Left forelimb (tissue), 1 donor: ENCODE data around the gene TMEM200B.
"Not testable (repeated sequence)": the region's sequence is repeated elsewhere in the genome, so short reads cannot be mapped to it uniquely, and the experiment has no call there.

Experiments
- DNase-seq: peaks from one replicate; pipeline ENCODE4 v3.0.0-alpha.2; 2018; ENCODE audit warnings: low spot score

TMEM200B gene

DNA sequence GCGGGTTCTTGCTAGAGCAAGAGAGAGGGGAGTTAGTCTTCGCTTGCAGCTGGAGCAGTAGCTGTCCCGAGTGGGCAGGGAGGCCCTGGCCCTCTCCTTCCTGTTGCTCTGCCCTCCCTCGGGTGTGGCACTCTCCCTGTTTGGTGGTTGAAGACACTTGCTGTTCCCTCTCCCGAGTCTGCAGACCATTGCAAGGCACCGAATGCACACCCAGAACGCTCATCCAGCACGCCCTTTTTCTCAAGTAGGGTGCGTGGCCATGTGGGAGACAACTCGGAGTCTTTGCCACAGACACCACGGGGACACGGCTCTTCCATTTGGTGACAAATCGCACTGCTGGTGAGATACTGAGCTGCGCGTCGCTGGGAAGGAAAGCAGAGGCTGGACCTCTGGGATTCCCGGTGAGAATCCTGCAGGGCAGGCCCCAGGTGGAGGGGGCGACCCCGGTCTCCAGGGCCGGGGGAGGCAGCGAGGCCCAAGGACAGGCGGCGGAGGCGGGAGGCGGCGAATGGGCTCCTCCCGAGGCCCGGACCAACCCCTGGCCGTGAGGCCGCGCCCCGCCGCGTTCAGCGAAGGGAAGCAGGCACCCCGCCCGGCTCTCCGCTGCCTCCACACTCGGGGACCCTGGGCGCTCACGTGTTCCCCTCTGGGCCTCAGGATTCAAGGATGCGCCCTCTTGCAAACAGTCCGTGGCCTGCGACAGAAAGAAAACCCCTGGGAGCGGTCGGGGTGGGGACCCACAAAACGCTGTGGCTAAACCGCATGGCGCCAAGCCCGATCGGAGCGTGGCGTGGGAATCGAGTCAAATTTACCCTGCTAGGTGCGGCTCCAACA, 10.4 kb upstream of the TMEM200B start:
- DNase-seq = no peak

DNA sequence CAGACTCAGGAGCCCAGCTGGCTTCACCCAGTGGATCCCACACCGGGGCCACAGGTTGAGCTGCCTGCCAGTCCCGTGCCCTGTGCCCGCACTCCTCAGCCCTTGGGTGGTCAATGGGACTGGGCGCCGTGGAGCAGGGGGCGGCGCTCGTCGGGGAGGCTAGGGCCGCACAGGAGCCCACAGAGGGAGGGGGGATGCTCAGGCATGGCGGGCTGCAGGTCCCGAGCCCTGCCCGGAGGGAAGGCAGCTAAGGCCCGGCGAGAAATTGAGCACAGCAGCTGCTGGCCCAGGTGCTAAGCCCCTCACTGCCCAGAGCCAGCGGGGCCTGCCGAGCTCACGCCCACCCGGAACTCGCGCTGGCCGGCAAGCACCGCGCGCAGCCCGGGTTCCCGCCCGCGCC, 7.4 kb upstream of the TMEM200B start:
- DNase-seq = not testable (repeated sequence)

DNA sequence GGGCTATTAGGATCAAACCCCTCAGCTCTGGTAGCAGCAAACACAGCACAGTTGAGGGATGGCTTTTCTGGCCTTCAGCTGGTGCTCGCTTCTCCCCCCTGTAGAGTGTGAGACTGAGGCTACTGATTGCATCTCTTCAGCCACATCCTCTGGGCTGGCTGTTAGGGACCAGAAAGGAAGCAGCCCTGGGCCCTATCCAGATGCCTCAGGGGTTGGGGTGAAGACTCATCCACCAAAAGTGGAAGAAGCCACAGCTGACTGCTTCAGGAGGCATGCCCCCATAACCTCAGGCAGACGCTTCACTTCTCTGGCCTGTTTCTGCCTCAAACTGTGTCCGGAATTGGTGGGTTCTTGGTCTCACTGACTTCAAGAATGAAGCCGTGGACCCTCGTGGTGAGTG, 6.2 kb upstream of the TMEM200B start:
- DNase-seq = no peak

GRCh38 chr1:29128739-29129138, 5.0 kb upstream of the TMEM200B start:
- no peak for DNase-seq

- no peak for DNase-seq
These were observed 2.5 kb upstream of the TMEM200B start for GRCh38 chr1:29126198-29126597.

DNA sequence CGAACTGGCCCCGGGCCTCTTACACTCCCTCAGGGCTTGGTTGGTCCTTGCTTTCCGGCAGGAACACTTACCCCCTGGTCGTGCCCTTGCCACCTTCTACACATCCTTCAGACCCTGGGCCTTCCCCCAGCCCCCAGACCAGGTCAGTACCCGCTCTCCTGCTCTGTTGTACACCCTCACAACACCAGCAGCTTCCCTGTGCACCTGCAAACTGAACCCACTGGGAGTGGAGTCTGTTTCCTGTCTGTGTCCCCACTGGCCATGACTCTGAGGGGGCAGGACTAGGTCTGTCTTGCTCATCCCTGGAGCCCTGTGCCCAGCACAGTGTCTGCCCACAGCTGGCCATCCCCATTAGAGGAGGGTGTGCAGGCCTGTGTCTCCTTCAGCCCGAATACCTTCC, 2.1 kb upstream of the TMEM200B start:
- DNase-seq = no peak

GRCh38 chr1:29125237-29125641, 1.5 kb upstream of the TMEM200B start:
- DNase-seq = peak; percentile 72

DNA sequence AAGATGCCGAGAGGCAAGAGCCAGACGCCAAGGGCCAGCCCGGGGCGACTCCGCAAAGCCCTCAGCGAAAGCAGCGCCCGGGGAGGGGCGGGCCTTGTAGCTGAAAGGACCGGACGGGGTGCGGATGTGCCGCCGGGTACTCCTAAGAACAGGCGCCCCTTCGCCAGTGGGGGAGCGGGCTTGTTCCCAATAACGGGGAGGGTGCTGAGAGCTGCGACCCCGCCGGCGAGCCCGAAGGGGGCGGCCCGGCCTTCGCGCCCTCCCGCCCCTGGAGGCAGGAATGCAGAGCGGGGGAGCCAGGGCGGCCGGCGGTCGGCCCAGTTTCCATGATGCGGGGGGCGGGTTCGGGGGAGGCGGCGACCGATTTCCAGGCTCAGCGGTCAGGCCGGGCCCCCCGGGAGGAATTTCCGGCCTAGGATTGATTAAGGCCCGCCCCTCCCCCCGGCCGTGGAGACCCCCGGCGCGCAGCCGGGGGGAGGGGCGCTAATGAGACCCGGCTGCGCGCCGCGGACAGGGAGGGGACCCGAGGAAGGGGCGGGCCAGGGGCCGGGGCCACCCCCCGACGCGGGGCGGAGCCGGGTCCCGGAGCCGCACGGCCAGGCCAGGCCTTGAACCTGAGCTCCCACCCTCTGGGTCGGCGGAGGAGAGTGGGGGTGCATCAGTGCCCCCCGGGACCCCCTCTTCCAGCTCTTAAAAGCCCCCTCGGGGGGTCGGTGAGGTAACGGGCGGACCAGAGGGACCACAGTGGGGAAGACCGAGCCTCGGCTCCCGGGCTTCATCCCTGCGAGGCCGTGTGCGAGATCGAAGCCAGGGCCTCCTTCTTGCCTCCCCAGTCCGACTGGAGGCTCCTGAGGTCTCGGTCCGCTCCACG, 898 bp upstream of the TMEM200B start:
- peak; percentile 96 for DNase-seq

GRCh38 chr1:29123053-29123886, 433 bp downstream of the TMEM200B start:
- DNase-seq = peak; percentile 75

GRCh38 chr1:29122682-29123052, 1.0 kb downstream of the TMEM200B start:
- DNase-seq = peak; percentile 85

- peak; percentile 81 for DNase-seq
These were observed 1.6 kb downstream of the TMEM200B start for GRCh38 chr1:29121936-29122681.

GRCh38 chr1:29121516-29121935, 2.2 kb downstream of the TMEM200B start:
- no peak for DNase-seq

- peak; percentile 83 for DNase-seq
These were observed 2.7 kb downstream of the TMEM200B start for GRCh38 chr1:29120947-29121485.

DNA sequence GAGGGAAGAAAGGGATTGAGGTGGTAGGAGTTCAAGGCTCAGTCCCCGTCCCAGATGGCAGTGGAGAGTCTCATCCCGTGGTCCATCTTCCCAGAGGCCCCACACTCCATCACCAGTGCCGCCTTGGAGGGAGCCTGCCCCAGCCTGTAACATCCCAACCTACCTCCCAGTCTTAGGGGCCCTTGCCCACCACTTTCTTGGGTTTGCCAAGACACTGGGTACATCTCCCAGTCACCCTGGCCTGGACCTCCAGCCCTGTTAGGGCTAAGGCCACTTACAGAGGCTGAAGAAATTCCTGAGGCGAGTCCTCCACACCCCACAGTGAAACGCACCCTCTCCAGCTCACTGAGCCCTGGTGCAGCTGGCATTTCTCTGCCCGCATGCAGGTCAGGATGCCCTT, 3.3 kb downstream of the TMEM200B start:
- DNase-seq = no peak

DNA sequence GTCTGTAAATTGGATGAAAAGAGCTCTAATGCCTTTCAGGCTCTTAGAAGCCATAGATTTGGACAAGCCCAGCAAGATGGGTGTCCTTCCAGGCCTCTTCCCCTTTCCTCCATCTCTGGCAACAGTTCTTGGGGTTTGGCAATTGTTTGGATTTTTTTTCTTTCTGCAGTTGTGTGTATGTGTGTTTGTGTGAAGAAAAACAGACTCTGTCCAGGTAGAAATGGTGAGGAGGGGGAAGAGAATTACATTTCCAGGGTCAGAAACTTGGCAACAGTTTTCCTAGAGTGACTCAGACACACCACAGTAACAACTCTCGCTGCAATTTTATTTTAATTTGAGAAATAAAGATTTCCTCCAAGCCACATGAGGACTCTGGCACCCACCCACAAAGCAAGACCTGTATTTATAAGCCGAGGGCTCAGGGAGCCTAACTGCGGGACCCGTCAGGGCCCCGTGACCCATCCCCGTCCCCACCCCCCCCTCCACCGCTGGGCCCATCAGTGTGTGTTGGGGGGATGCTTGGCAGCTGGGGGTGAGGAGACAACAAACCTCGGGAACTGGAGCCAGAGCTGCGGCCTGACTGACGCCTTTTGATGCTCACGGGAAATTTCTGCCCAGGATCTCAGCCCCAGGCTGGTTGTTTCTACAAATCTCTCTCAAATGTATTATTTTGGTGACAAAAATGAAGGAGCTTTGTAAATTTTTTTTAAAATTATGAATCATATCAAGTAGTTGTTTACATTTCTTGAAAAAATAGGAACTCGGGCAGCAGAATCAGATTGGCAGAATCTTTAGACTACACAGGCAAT, 4.4 kb downstream of the TMEM200B start:
- no peak for DNase-seq

DNA sequence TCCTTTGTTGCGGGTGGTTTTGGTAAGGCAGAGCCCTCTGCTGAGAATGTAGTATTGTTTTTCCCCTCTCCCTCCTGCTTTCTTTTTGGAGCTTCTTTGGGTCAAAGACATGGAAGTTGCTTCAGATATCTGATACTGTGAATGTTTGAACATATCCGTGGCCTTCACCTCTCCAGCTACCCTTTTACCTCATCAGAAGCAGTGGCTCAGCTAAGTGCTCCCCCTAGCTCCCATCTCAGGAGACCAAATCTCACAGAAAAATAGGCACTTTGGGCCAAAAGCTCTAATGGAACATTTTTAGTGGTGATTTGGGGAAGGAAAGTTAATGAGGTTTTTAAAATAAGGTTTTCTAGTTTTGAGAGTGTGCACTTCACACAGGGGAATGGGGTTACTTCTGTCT, 6.3 kb downstream of the TMEM200B start:
- DNase-seq = no peak

GRCh38 chr1:29114654-29115053, 9.0 kb downstream of the TMEM200B start:
- DNase-seq = no peak

GRCh38 chr1:29113413-29114117, 10.1 kb downstream of the TMEM200B start:
- DNase-seq = no peak

GRCh38 chr1:29112705-29113412, 10.8 kb downstream of the TMEM200B start:
- no peak for DNase-seq
